Stimulated activated CD4-positive, alpha-beta T cell treated with anti-CD3 and anti-CD28 coated beads, Interleukin-15, amount 100 ng/mL, for 48 hours (primary cell): Measurements from ENCODE around the gene SDHAF4.
"Not testable (repeated sequence)": the region's sequence is repeated elsewhere in the genome, so short reads cannot be mapped to it uniquely, and the experiment has no call there.

Source experiments
- DNase-seq, 2 donors: peaks; one replicate each; pipeline ENCODE4 v3.0.0-alpha.2; 2020; ENCODE audit warnings: low read depth in 2 of 2

SDHAF4 gene

GRCh38 chr6:70566751-70567382 lies at the start of gene SDHAF4:
SDHAF4 (plus strand) TSS chr6:70566930; CDS start chr6:70566941, 11 bp downstream.
- peak; percentile 87 to 93 for DNase-seq

GRCh38 chr6:70518723-70519122 lies 48.0 kb upstream of the SDHAF4 start:
- DNase-seq, result no peak

- no peak for DNase-seq
Measured at GRCh38 chr6:70520575-70520974, 46.2 kb upstream of the SDHAF4 start.

GRCh38 chr6:70524721-70525286 lies 41.9 kb upstream of the SDHAF4 start:
- DNase-seq, result no peak

GRCh38 chr6:70527071-70527737 lies 39.5 kb upstream of the SDHAF4 start:
- DNase-seq, result no peak

- DNase-seq, result no peak
Measured at GRCh38 chr6:70530023-70530422, 36.7 kb upstream of the SDHAF4 start.

- no peak for DNase-seq
Measured at GRCh38 chr6:70531133-70531532, 35.6 kb upstream of the SDHAF4 start.

GRCh38 chr6:70537266-70537665 lies 29.5 kb upstream of the SDHAF4 start:
- DNase-seq, result no peak

GRCh38 chr6:70538376-70538775 lies 28.4 kb upstream of the SDHAF4 start:
- no peak for DNase-seq

GRCh38 chr6:70547313-70547712 lies 19.4 kb upstream of the SDHAF4 start:
- DNase-seq, result no peak

GRCh38 chr6:70547905-70548304 lies 18.8 kb upstream of the SDHAF4 start:
- DNase-seq, result no peak

- no peak for DNase-seq
Measured at GRCh38 chr6:70549327-70549726, 17.4 kb upstream of the SDHAF4 start.

- no peak for DNase-seq
Measured at GRCh38 chr6:70551566-70551965, 15.2 kb upstream of the SDHAF4 start.

GRCh38 chr6:70552286-70552940 lies 14.3 kb upstream of the SDHAF4 start:
- DNase-seq, result not testable (repeated sequence)

GRCh38 chr6:70552974-70553373 lies 13.8 kb upstream of the SDHAF4 start:
- no peak for DNase-seq

- no peak for DNase-seq
Measured at GRCh38 chr6:70557998-70558397, 8.7 kb upstream of the SDHAF4 start.

GRCh38 chr6:70562401-70562800 lies 4.3 kb upstream of the SDHAF4 start:
- not testable (repeated sequence) for DNase-seq

- no peak for DNase-seq
Measured at GRCh38 chr6:70563530-70563929, 3.2 kb upstream of the SDHAF4 start.

- DNase-seq, result no peak
Measured at GRCh38 chr6:70574643-70575042, 7.9 kb downstream of the SDHAF4 start.

GRCh38 chr6:70575899-70576495 lies 9.3 kb downstream of the SDHAF4 start:
- no peak for DNase-seq

- no peak for DNase-seq
Measured at GRCh38 chr6:70586114-70586513, 19.4 kb downstream of the SDHAF4 start.

- no peak for DNase-seq
Measured at GRCh38 chr6:70590400-70590799, 23.7 kb downstream of the SDHAF4 start.
